ENCODE results near the gene WASHC4. TPM values are rescaled to one million over a fixed set of nuclear protein-coding genes. Genes with fewer than 3 reads are reported as not detected.

Gene WASHC4
- total RNA-seq, 4 donors from 2014 or later, result 56.6 to 93.3 (median 71.4) TPM

GRCh38 chr12:105205322-105206048 is 98.0 kb downstream of the WASHC4 start:
- peak overlapping the region in 1 of 4 donors; percentile 22 for H3K27ac ChIP-seq
- TF ChIP-seq POLR2A (IDR thresholded peaks at IDR 0.05), result no peak
- TF ChIP-seq CTCF (IDR thresholded peaks at IDR 0.05), result peak in 3 of 6 experiments; percentile 13 to 28 (median 22)
- H3K4me3 ChIP-seq, result no peak overlapping the region
- H3K27me3 ChIP-seq, result no peaks in the 10 kb centered on the region
- peak in 1 of 3 donors; percentile 67 for DNase-seq
- peaks cover 0 to 83% (median 0%) of the 10 kb centered on the region in 3 donors for H3K36me3 ChIP-seq
- H3K9me3 ChIP-seq, result no peaks in the 10 kb centered on the region
- H3K4me1 ChIP-seq, result no peaks in the 10 kb centered on the region

GRCh38 chr12:105206686-105207374 is 99.3 kb downstream of the WASHC4 start:
- H3K4me1 ChIP-seq, result no peaks in the 10 kb centered on the region
- peaks cover 0 to 83% (median 0%) of the 10 kb centered on the region in 3 donors for H3K36me3 ChIP-seq
- no peak overlapping the region for H3K4me3 ChIP-seq
- DNase-seq, result no peak
- H3K27ac ChIP-seq, result no peak overlapping the region
- H3K27me3 ChIP-seq, result no peaks in the 10 kb centered on the region
- TF ChIP-seq POLR2A (IDR thresholded peaks at IDR 0.05), result no peak
- no peak for TF ChIP-seq CTCF (IDR thresholded peaks at IDR 0.05)
- no peaks in the 10 kb centered on the region for H3K9me3 ChIP-seq

GRCh38 chr12:105209091-105209490 is 101.6 kb downstream of the WASHC4 start:
- no peak for DNase-seq
- Histone ChIP-seq H3K27ac (no peak overlapping the region), H3K4me1 (peaks cover 0 to 7% (median 2%) of the 10 kb centered on the region in 4 donors), H3K4me3 (no peak overlapping the region), H3K9me3 (no peaks in the 10 kb centered on the region), H3K36me3 (peaks cover 0 to 61% (median 0%) of the 10 kb centered on the region in 3 donors), H3K27me3 (no peaks in the 10 kb centered on the region)
- TF ChIP-seq POLR2A (IDR thresholded peaks at IDR 0.05), result no peak
- TF ChIP-seq CTCF (IDR thresholded peaks at IDR 0.05), result no peak

- H3K27ac ChIP-seq, result no peak overlapping the region
- peaks cover 0 to 24% (median 6%) of the 10 kb centered on the region in 4 donors for H3K4me1 ChIP-seq
- peaks cover 0 to 51% (median 0%) of the 10 kb centered on the region in 3 donors for H3K36me3 ChIP-seq
- H3K4me3 ChIP-seq, result no peak overlapping the region
- TF ChIP-seq CTCF (IDR thresholded peaks at IDR 0.05) (no peak), POLR2A (IDR thresholded peaks at IDR 0.05) (no peak)
- H3K27me3 ChIP-seq, result no peaks in the 10 kb centered on the region
- H3K9me3 ChIP-seq, result no peaks in the 10 kb centered on the region
- DNase-seq, result no peak
Measured at GRCh38 chr12:105212438-105212837, 104.9 kb downstream of the WASHC4 start.

GRCh38 chr12:105214148-105214547 is 106.6 kb downstream of the WASHC4 start:
- peak overlapping the region in 3 of 4 donors; percentile 45 to 84 (median 73) for H3K27ac ChIP-seq
- H3K9me3 ChIP-seq, result no peaks in the 10 kb centered on the region
- DNase-seq, result no peak
- H3K27me3 ChIP-seq, result no peaks in the 10 kb centered on the region
- H3K4me3 ChIP-seq, result no peak overlapping the region
- peaks cover 0 to 32% (median 8%) of the 10 kb centered on the region in 4 donors for H3K4me1 ChIP-seq
- peaks cover 0 to 51% (median 0%) of the 10 kb centered on the region in 3 donors for H3K36me3 ChIP-seq
- TF ChIP-seq CTCF (IDR thresholded peaks at IDR 0.05) (no peak), POLR2A (IDR thresholded peaks at IDR 0.05) (no peak)
